KBM-7 (cell line): ENCODE results near the gene BIK.

Experiments
- DNase-seq: peaks from one replicate; pipeline ENCODE4 v3.0.0-alpha.2; 2015
- in situ Hi-C: fragments of 300-500 bp; cut with MboI; formaldehyde crosslinking; loops from 2 replicates; pipeline ENCODE4 v1.14.3; 2020; ENCODE audit warnings: low sequenced_read_pairs, low pct_unique_long_range_greater_than_20kb, mixed read lengths

Gene BIK

DNA sequence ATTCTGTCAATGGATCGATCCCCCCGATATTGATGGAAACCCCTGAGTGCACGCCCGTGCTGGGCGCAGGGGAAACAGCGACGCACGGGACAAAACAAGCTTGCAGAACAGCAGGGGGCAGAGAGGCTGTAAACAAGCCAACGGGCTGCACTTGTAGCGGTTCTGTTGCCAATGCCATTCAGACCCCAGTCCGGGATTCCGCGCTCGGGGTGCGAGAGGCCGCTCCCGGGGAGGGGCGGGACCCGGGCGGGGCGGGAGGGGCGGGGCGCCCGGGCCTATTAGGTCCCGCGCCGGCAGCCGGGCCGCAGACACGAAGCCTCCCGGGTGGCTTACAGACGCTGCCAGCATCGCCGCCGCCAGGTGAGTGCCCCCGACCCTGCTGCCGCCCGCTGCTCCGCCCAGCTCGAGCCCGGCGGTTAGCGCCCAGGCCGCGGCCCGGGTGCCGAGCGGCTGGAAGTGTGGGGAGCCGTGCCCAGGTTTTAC is at the start of gene BIK:
Gene BIK (plus strand): TSS at position 307 of the 483 bp plus-strand sequence. CDS start 13,273 bp downstream, outside the sequence.
- no peak for DNase-seq
- in situ Hi-C loops, result no loop called here

- no peak for DNase-seq
- in situ Hi-C loops, result no loop called here
Measured at GRCh38 chr22:43066134-43066533, 44.4 kb upstream of the BIK start.

DNA sequence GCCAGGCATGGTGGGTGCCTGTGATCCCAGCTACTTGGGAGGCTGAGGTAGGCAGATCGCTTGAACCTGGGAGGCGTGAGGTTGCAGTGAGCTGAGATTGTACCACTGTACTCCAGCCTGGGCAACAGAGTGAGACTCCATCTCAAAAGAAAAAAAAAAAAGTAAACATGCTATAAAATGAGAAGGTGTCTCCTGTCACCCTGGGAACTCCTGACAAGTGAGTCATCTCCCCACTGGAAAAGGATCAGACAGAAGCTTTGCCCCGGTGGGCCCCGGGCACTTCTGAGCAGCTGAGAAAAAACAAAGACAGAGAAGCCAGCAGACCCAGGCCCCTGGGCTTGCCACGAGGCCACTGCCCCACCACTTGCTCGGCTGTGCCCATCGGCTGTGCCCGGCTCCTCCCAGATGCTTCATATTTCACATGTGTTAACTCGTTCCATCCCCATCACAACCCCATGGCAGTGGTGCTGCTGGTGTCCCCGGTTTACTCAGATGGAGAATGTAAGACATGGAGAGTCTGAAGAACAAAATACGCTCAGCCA is 43.6 kb upstream of the BIK start:
- no peak for DNase-seq
- in situ Hi-C loops, result no loop called here

- no peak for DNase-seq
- in situ Hi-C loops, result no loop called here
Measured at GRCh38 chr22:43077121-43077877, 33.3 kb upstream of the BIK start.

GRCh38 chr22:43078522-43078921 is 32.0 kb upstream of the BIK start:
- in situ Hi-C loops, result no loop called here
- no peak for DNase-seq

DNA sequence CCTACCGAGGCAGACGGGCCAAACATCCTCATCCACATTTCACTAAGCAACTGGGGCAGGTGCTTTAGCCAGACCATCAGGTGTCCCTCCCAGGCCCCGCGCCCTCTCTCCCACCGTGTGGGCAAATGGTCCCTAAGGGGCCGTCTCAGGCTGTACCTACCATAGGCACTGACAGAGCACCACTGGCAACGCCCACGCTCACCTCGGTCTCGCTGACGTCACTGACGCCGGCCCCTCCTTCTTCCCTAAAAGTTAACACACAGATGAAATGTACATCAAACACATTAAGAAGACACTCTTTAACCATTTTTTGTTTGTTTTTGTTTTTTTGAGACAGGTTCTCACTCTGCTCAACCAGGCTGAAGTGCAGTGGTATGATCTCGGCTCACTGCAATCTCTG is 30.8 kb upstream of the BIK start:
- no peak for DNase-seq

GRCh38 chr22:43080616-43081015 is 29.9 kb upstream of the BIK start:
- in situ Hi-C loops, result no loop called here
- DNase-seq, result no peak

More for the DNA sequence above, 30.8 kb upstream of the BIK start:
- in situ Hi-C loops, result no loop called here

- in situ Hi-C loops, result no loop called here
- no peak for DNase-seq
Measured at GRCh38 chr22:43081968-43082367, 28.6 kb upstream of the BIK start.

- in situ Hi-C loops, result no loop called here
- no peak for DNase-seq
Measured at GRCh38 chr22:43085658-43086606, 24.6 kb upstream of the BIK start.

- DNase-seq, result no peak
Measured at GRCh38 chr22:43088627-43088983, 21.9 kb upstream of the BIK start.

GRCh38 chr22:43088984-43089717 is 21.4 kb upstream of the BIK start, which contains the start of gene TTLL1:
TTLL1 (minus strand) TSS chr22:43089391; CDS start chr22:43075586, 13,805 bp downstream.
- peak; percentile 92 for DNase-seq
- in situ Hi-C loops, result no loop called here

More at GRCh38 chr22:43088627-43088983, 21.9 kb upstream of the BIK start:
- in situ Hi-C loops, result no loop called here

DNA sequence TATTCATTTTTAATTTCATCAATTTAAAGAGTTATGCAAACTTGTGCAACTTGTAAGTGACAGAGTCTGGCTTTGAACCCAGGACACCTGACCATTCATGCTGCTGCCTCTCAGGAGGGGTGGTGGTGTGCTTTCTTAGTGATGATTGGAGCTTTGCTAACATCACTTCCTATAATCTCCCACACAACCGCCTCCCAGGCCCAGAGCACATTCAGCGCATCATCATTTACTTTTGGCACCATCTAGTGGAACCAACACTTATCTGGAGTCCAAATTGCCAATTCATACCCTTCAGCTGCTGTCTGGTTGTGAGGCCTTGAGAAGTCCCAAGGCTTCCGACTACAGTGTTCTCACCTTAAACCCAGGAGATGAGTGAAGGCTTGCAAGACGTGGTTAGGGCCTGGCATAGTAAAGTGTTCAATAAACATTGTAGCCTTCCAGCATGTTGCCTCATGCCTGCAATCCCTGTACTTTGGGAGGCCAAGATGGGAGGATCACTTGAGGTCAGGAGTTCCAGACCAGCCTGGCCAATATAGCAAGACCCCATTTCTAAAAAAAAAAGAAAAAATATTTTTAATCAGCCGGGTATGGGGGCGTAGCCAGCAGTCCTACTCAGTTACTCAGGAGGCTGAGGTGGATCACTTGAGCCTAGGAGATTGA is 20.3 kb upstream of the BIK start:
- in situ Hi-C loops, result no loop called here
- DNase-seq, result peak; percentile 95

- peak; percentile 82 for DNase-seq
- in situ Hi-C loops, result no loop called here
Measured at GRCh38 chr22:43092085-43092484, 18.5 kb upstream of the BIK start.

- in situ Hi-C loops, result no loop called here
- DNase-seq, result peak; percentile 48
Measured at GRCh38 chr22:43094085-43094484, 16.5 kb upstream of the BIK start.

DNA sequence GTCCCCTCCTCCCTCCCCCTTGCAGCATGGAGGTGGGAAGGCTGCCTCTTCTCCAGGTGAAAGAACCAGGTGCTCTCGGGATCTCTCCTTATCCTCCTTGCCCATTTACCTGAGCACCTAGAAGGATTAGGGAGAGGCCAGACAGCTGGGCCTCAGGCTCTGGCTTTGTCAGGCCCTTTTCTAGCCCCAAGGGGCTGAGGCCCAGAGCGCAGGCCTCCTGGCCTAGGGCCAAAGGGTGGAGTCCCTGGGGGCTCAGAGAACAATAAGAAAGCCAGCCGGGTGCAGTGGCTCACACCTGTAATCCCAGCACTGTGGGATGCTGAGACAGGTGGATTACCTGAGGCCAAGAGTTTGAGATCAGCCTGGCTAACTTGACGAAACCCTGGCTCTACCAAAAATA is 16.0 kb upstream of the BIK start:
- DNase-seq, result no peak
- in situ Hi-C loops, result no loop called here

DNA sequence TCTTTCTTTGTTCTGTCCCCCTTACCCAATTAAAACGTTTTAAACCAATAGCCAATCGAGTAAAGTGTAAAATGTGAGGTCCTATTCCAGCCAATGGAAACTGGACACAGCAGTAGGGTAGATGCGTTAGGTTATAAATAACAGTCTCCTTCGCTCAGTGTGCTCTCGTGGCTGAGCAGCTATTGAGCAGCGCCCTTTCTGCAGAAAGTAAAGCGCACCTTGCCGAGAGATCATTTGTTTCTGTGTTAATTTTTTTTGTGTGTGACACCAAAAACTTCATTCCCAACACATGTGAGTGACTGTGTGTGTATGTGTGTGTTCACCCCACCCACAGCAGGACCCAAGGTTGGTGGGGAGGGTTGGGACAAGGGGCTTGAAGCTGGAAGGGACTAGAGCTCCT is 14.1 kb upstream of the BIK start:
- in situ Hi-C loops, result no loop called here
- no peak for DNase-seq

- DNase-seq, result peak; percentile 40
- in situ Hi-C loops, result no loop called here
Measured at GRCh38 chr22:43098356-43098755, 12.2 kb upstream of the BIK start.

GRCh38 chr22:43099095-43099494 is 11.5 kb upstream of the BIK start:
- DNase-seq, result no peak
- in situ Hi-C loops, result no loop called here

DNA sequence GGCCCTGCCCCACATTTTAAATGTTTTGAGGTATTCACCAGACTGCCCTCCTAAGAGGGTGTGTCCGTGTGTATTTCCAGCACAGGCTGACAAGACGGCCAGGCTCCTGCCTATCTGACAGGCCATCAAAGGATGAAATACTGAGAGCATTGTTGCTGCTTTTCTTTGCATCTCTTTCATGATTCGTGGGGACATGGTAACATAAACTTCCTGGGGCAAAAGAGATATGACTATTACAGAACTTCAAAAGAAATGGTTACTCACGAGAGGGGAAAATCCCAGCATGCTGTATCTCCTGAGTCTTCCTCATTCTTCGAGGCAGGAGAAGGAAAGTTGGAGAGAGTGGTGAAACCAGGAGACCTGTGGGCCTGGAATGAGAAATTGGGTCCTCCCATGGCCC is 10.3 kb upstream of the BIK start:
- DNase-seq, result no peak
- in situ Hi-C loops, result no loop called here
